ENCODE data around the gene CYP39A1. TPM values are rescaled to one million over a fixed set of nuclear protein-coding genes. Genes with fewer than 3 reads are reported as not detected.

Gene CYP39A1
- total RNA-seq, 2 donors from 2014 or later = 1.8 to 3.8 TPM

DNA sequence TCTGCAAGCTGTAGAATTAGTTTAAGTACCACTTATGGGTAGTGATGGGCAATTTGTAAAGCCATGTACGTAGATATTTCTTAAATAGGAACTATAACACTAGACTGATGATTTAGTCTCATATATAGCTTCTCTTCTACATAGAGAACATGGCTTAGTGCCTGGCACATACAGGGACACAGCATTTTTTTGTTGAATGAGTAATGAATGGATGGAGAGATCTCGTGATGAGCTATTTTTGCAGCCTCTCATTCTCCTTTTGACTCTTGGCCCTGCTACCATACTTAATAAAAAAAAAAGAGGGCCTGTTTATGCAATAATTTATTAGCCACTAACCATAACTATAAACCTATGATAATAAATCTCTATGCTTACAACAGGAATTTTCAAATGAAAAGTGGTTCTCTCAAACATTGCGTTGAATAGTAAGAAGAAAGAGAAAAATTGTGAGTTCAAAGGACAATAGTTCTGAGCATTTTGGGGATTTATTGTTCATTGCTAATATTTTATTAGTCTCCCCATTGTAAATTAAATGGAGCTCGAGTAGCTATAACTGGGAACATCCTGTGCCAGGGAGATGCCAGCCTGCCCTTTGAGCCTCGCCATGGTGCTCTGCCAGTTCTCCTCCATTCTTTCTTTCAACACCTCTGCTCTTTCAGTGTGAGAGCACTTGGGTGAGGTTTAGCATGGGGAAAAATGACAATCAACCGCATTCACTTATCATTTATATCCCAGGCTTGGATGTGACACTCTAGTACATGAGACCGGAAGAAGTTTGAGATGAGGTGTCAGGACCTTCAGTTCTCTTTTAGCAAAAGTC lies 146.7 kb downstream of the CYP39A1 start:
- Histone ChIP-seq H3K9me3 (ENCODE audit: control insufficient read depth, low read length) (no peaks in the 10 kb centered on the region), H3K4me3 (ENCODE audit: low read length) (no peak overlapping the region), H3K9ac (ENCODE audit: extremely low read depth, low read length, poor library complexity, severe bottlenecking) (no peak overlapping the region), H3K4me1 (ENCODE audit: control insufficient read depth, insufficient read depth, low read length) (no peaks in the 10 kb centered on the region), H3K27ac (ENCODE audit: low read depth, low read length) (no peak overlapping the region), H3K27me3 (ENCODE audit: control insufficient read depth, insufficient read depth, low read length, poor library complexity, severe bottlenecking) (no peaks in the 10 kb centered on the region), H3K36me3 (ENCODE audit: control insufficient read depth, insufficient read depth, low read length) (no peaks in the 10 kb centered on the region)
- Mint-ChIP-seq H3K36me3 (ENCODE audit: low read depth) (no peaks in the 10 kb centered on the region), H3K27me3 (ENCODE audit: insufficient read depth) (no peaks in the 10 kb centered on the region), H3K4me3 (no peak overlapping the region), H3K9me3 (no peaks in the 10 kb centered on the region), H3K27ac (no peak overlapping the region), H3K4me1 (no peaks in the 10 kb centered on the region)
- DNase-seq = no peak
- TF ChIP-seq, protein P1, sequence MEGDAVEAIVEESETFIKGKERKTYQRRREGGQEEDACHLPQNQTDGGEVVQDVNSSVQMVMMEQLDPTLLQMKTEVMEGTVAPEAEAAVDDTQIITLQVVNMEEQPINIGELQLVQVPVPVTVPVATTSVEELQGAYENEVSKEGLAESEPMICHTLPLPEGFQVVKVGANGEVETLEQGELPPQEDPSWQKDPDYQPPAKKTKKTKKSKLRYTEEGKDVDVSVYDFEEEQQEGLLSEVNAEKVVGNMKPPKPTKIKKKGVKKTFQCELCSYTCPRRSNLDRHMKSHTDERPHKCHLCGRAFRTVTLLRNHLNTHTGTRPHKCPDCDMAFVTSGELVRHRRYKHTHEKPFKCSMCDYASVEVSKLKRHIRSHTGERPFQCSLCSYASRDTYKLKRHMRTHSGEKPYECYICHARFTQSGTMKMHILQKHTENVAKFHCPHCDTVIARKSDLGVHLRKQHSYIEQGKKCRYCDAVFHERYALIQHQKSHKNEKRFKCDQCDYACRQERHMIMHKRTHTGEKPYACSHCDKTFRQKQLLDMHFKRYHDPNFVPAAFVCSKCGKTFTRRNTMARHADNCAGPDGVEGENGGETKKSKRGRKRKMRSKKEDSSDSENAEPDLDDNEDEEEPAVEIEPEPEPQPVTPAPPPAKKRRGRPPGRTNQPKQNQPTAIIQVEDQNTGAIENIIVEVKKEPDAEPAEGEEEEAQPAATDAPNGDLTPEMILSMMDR (conservative IDR thresholded peaks at IDR 0.05) = no peak
- 91 to 100% methylated on average over 2 to 6 of the region's 7 CpGs for WGBS, 2 experiments (ENCODE audit: insufficient coverage in 1 of 2, insufficient read length in 1 of 2)

DNA sequence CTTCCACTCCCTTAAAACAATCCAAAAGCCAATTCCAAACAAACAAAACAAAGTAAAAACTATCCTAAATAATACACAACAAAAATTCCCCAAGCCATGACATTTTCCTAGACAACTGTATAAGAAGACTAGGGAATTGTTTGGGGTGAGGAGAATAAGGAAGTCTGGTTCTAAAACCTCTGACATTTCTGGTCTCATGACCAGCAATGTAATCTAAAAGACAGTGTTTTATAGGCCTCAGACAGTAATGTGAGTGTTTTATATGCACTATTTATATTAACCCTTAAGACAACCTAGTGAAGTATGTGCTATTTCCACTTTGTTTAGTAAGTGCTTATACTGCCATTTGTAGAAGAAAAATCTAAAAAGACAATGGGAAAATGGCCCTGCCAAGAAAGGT lies 148.4 kb downstream of the CYP39A1 start:
- TF ChIP-seq, protein P1 (conservative IDR thresholded peaks at IDR 0.05) = no peak

DNA sequence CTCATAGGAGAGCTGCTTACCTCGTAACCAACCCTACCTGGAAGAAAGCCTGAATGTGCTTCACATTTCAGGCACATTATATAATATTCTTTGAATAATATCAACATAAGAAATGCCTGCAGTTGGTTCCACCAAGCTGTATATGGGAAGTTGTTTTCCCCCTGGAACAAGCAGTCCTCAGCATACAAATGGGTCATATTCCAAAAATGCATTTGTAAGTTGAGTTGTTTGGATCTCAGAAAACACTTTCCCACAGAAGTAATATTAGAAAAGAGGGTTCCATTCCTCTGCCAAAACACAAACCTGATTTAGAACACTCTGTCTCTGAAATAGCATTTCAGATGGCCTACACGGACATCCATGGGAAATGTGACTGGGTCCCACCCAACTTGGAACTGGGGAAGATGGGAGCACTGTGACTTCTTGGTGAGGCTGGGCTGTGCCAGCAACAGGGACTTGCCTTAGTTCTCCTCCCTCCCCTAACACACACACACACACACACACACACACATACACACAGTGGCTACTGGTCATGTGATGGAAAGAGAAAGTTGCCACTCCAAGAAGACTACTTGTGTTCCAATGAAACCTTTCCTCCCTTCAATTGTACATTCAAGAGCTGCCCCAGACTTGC lies 150.0 kb downstream of the CYP39A1 start:
- Mint-ChIP-seq H3K4me3 (no peak overlapping the region), H3K27me3 (ENCODE audit: insufficient read depth) (no peaks in the 10 kb centered on the region), H3K27ac (no peak overlapping the region), H3K9me3 (no peaks in the 10 kb centered on the region), H3K36me3 (ENCODE audit: low read depth) (no peaks in the 10 kb centered on the region), H3K4me1 (peaks cover 4% of the 10 kb centered on the region)
- Histone ChIP-seq H3K9ac (ENCODE audit: extremely low read depth, low read length, poor library complexity, severe bottlenecking) (no peak overlapping the region), H3K4me1 (ENCODE audit: control insufficient read depth, insufficient read depth, low read length) (no peaks in the 10 kb centered on the region), H3K27me3 (ENCODE audit: control insufficient read depth, insufficient read depth, low read length, poor library complexity, severe bottlenecking) (no peaks in the 10 kb centered on the region), H3K4me3 (ENCODE audit: low read length) (no peak overlapping the region), H3K36me3 (ENCODE audit: control insufficient read depth, insufficient read depth, low read length) (no peaks in the 10 kb centered on the region), H3K9me3 (ENCODE audit: control insufficient read depth, low read length) (no peaks in the 10 kb centered on the region), H3K27ac (ENCODE audit: low read depth, low read length) (no peak overlapping the region)
- TF ChIP-seq, protein P1 (conservative IDR thresholded peaks at IDR 0.05) = no peak
- no peak for DNase-seq
- 80 to 90% methylated on average over 1 to 2 of the region's 2 CpGs for WGBS, 2 experiments (ENCODE audit: insufficient coverage in 1 of 2, insufficient read length in 1 of 2)

More for the DNA sequence above, 148.4 kb downstream of the CYP39A1 start:
- Mint-ChIP-seq H3K27me3 (ENCODE audit: insufficient read depth) (no peaks in the 10 kb centered on the region), H3K9me3 (no peaks in the 10 kb centered on the region), H3K36me3 (ENCODE audit: low read depth) (no peaks in the 10 kb centered on the region), H3K4me3 (no peak overlapping the region), H3K4me1 (peaks cover 4% of the 10 kb centered on the region), H3K27ac (no peak overlapping the region)
- no peaks in the 10 kb centered on the region for H3K27me3 ChIP-seq (ENCODE audit: control insufficient read depth, insufficient read depth, low read length, poor library complexity, severe bottlenecking)
- no peak for DNase-seq
- H3K4me1 ChIP-seq (ENCODE audit: control insufficient read depth, insufficient read depth, low read length) = no peaks in the 10 kb centered on the region
- H3K27ac ChIP-seq (ENCODE audit: low read depth, low read length) = no peak overlapping the region
- H3K4me3 ChIP-seq (ENCODE audit: low read length) = no peak overlapping the region
- no peak overlapping the region for H3K9ac ChIP-seq (ENCODE audit: extremely low read depth, low read length, poor library complexity, severe bottlenecking)
- no peaks in the 10 kb centered on the region for H3K36me3 ChIP-seq (ENCODE audit: control insufficient read depth, insufficient read depth, low read length)
- H3K9me3 ChIP-seq (ENCODE audit: control insufficient read depth, low read length) = no peaks in the 10 kb centered on the region

Data from endodermal cell (in vitro differentiated cells).